Anterior cingulate cortex (tissue), 58 donors: ENCODE measurements around the gene ARHGAP10.

Experiments used
- DNase-seq, 58 donors: peaks; one replicate each; lab custom pipeline; 2025; lab: John Stamatoyannopoulos, UW

ARHGAP10 gene

DNA sequence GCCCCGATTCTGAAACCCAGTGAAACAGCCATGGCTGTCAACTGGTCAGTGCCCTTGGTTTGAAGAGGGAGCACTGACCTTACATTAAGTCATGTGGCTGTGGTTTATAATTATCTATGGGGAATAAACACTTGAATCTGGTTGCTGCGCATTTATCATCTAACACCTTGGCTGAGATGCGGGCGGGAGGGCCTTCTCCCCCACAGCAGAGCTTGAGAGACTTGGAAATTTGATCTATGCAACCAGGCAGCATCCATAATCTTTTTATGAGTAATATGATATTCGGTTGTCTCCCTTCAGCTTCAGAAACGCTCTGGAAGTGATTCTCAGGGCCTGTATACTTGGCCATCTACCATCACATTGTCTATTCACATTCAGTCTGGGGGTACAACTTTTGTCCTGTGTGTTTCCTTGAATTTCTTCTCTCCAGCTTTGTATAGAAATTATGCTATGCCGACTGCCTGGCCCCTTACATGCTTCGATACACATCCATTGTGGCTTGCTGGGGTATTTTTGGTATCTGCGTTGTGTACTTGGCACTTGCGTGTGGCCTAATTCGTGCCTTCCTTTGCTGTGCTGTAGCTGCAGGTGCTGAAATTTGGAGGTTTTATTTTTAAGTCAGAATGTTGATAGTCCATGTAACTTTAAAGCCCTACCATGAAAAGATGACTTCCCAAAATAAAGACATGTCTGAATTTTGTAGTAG is 321.6 kb downstream of the ARHGAP10 start:
- DNase-seq = no peak

DNA sequence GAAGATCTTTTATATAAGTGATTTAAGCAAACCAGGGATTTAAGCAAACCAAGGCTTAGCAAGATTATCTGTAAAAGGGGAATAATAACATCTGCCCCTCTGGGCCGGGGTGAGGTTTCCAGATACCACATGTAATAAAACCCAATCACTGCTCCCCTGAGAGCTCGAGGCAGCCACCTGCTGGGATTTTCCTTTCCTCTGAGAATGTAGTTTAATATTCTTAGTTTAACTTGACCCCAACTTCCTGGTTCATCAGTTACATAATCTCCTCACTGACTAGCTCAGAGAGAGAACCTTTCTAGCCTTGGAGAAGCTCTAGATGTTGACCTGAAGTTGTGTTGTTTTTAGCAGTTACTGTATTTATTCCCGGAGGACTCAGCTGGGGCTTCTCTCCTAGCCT is 322.4 kb downstream of the ARHGAP10 start:
- no peak for DNase-seq

DNA sequence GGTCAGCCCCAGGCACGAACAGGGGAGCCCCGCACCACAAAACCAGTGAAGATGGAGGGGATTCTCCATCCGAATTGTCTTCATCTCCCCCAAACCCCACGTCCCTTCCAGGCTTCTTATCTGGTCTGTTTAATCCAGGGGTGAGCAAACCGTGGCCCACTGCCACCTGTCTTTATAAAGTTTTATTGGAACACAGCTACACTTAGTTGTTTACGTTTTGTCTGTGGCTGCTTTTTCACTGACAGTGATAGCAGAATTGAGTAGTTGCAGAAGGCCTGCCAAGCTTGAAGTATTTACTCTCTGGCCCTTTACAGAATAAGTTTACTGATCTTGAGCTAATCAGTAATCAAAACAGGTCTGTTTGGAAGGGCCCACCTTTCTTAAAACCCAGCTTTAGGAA is 324.0 kb downstream of the ARHGAP10 start:
- no peak for DNase-seq

DNA sequence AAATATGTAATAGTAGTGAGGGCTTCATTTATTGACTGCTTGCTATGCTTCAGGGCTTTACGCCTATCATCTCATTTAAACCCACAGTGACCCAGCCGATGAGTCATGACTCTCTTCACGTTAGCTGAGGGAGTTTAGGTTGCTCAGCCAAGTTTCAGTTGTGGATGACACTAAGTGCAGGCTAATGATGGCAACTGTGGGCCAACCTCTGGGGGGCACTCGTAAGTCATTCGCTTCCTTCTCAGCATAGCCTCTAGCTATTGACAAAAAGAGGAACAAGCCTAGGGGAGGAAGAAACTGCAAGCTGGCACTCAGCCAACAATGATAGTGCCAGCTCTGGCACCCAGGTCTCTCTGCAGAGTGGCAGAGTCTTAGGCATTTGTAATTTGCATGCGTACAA is 325.0 kb downstream of the ARHGAP10 start:
- peak in 34 of 58 donors; percentile 11 to 61 (median 32) for DNase-seq

DNA sequence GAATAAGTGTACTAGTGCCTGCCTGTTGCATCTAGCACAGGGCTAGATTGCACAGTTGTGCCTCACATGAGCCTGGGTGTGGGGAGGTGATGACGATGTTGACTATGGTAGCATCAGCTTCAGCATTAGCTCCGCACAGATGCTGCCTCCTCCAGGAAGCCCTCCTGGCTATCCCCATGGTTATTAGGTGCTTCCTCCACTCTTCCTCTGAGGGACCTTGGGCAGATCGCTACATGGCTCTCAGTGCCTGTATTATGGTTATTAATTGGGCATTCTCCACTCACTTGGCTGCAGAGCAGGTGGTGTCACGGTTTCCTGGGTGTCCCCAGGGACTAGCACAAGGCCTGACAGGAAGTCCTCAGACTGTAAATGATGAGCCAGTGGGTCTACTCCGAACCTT is 325.6 kb downstream of the ARHGAP10 start:
- no peak for DNase-seq

DNA sequence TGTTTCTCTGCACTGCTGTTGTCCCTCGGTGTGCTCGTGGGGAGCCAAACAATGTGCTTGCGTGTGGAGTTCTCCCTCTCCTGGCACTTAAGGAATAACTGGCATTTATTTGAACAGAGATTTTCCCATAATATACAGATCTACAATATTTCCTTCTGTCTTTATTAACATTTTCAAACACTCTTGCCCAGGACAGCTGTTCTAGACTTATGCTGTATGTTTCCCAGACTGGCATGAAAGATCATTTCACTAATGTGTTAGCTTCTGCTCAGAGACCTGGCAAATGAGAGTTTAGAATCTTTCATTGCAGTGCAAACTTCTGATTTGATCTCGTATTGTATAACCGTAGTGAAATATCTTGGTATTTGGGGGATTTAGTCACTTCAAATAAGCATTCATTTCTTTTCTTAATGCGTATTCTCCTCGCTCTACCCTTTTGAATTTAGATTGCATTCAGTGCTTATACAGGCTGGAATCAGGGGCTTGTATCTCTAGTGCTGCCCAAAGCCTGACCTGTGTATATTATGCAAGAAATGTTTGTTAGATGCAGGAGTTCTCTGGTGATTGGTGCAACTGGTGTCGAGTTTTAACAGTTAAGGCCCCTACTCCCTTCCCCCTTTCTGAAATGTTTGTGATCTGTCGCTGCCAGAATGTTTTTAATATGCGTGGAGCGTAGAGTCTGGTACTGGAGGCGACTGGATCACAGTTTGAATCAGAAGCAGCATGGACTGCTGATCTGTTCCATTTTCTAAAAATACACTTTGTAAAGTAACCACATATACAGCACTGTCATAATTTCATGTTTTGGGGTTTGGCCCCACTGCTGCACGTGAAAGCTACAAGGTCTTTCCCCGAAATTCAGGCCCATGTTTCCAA is 326.3 kb downstream of the ARHGAP10 start:
- peak in 18 of 58 donors; percentile 9 to 58 (median 34) for DNase-seq

DNA sequence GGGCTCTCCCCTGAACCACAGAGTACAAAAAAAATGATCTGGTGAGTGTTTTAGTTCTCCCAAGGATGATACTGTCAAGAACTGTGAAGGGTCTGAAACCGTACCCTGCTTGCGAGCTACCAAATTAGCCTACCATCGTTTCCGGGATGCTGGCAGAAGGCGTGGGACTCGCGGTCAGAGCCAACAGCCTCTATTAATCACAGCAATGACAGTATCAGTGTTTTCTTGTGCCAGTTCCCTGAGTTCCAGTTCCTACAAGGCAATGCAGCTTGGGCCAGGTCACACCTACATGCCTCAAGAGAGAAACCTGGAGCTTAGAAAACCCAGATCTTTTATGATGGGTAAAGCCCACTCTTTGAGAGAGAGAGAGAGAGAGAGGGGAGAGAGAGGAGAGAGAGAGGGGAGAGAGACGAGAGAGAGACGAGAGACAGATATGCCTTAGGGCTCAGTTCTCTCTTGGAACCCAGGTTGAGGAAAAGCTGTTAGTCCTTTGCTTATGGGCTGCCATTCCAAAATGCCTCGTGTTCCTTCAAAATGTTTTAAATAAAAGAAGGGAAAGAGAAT is 327.8 kb downstream of the ARHGAP10 start:
- DNase-seq = no peak

DNA sequence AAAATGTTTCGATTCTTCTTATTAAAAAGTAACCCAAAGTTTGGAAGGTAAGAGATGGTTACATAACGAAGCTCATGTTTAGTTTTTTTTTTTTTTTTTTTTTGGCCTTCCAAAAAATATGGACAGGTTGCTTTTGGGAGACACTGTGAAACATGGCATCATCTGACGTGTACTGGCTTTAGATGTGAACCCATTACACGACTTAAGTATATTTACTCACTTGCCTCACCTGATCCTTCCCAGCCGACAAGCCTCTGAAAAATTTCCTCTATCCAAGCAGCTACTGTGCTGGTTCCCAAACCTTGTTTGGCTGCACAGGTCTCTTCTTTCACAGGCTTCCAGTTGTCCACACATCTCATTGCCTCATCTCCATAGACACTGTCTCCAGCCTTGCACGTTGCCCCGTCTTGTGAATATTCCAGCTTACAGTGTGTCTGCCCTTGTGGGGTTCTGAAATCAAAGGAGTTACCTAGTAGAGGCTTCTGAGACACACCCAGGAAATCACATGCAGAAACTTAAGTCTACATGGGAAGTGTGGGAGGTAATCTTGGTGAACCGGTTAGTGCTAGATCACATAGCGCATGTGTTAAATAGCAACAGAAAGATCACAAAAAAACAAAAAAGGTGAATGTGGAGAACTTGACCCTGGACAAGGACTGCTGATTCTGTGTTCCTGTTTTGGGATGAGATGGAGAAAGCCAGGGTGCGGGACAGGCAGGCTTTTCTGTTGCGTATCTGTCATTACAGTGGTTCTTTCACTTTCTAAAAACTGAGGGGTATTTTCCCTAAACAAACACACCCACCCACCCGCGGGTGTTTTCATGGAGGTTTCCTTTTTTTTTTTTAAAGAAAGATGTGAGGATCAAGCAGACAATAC is 328.6 kb downstream of the ARHGAP10 start:
- DNase-seq = no peak

DNA sequence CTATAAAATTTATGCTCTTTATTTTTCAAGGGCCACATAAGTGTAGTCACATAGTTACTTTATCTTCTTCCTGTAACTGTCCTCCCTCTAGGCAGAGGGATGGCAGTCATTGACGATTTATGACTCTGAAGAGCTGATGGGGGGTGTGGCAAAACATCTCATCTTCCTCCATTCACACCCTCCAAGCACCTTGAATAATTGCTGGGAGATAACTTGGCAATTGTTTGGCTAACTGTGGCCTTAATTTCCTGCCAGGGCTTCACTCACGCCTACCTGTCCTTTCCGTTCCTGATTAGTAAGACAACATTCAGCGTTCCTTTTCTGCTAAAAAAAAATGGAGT is 329.2 kb downstream of the ARHGAP10 start:
- no peak for DNase-seq

DNA sequence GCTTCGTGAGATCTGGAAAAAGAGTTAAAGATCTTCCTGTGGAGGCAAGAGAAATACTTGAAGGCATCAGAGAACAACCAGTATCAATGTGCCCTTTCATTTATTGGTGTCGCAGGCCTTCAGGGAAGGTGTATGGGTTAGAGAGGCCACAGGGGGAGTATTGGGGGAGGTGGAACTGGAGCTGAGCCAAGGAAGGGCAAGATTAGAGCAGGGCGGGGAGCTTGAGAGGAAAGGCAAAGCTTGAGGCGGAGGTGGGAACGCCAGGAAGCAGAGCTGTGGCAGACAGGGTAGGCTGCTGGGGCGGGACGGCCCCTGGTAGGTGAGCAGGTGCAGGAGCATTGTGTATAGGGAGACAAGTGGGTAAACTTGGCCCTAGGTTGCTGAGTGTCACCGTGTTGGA is 329.9 kb downstream of the ARHGAP10 start:
- DNase-seq = no peak

DNA sequence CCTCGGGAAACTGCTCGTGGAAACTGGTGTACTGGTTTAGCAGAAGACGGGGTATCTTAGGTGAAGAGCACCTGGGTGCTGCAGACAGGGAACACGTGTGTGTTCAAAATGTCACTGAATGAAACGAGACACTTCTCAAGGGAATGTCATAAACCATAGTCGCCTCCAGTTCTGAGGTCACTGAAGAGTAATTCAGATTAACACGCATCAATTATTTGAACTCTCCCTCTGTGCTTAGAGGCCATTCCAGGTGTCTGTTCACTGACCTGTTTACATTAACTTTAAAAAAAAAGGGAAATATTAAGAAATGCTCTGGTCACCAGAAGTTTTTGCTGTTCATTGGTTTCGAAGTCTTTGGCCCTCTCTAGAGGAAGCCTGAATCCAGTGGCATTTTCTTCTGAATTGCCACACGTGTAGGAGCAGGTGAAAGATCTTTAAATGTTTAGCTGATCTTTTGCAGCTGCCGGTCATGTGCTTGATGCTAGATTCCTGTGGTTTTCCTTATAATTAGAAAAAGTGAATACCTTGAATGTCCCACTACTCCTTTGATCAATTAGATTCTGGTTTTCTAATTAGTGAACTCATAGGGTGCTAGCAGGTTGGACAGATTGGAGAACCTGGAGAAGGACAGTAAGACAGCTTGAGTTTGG is 330.5 kb downstream of the ARHGAP10 start:
- DNase-seq = no peak

DNA sequence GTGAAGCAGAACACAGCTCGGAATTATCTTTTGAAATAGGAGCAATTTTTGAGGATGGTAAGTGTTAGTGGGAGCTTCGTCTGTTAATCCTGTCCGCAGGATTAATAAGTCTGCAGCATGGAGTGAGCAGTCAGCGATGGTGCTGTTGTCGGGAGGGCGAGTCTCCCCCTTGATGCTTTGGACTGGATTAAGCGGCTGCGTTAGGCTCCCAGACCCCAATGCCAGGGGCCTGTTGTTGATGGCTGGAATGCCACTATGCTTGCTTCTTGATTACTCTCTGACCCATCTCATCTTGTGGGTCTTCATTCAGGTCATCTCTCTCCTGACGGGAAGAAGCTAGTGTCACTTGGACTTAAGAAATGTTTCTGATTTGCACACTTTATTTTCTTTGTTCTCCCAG is 332.6 kb downstream of the ARHGAP10 start:
- DNase-seq = no peak

DNA sequence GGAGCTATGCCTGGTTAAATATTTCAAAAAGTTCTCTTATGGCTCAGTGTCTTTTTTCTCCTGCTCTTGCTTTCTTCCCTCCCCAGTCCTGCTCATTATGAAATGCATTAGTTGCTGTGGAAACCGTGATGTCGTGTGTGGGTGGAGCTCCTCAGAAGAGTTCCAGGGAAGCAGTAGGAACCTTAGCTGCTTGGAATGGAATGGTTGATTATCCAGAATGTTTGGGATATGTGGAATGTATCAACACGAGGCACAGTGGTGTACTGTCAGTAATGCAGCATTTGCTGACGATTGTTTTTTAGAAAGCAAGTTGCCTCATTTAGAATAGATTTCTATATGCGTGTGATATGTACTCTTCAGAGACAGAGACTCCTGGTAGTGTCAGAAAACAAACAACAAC is 333.2 kb downstream of the ARHGAP10 start:
- peak in 31 of 58 donors; percentile 7 to 82 (median 39) for DNase-seq

DNA sequence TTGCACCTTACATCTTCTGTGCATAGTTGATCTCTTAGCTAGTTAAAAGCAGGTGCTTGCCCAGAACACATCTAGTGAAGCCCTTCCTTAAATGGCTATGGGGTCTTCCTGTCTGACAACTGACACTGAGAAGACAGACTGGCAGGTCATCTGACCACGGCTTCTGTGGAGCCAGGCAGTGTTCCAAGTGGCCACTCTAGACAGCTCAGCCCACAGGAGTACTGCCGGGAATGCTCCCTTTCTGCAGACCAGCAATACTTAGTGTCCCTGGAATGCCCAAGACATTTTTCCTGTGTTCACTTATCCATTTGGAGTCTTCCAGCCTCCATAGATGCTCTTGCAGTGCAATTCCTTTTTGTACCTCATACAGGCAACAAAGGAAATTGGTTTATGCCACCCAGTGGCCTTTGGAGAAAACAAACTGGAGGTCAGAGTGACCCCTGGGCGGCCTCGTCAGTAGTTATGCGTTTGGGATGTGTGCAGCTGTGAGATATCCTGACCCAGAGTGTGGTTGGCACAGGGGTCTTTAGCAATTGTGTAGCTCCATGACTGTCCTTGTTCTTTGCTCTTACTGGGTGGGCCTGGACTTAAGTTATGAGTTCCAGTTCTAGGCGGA is 335.5 kb downstream of the ARHGAP10 start:
- DNase-seq = no peak

DNA sequence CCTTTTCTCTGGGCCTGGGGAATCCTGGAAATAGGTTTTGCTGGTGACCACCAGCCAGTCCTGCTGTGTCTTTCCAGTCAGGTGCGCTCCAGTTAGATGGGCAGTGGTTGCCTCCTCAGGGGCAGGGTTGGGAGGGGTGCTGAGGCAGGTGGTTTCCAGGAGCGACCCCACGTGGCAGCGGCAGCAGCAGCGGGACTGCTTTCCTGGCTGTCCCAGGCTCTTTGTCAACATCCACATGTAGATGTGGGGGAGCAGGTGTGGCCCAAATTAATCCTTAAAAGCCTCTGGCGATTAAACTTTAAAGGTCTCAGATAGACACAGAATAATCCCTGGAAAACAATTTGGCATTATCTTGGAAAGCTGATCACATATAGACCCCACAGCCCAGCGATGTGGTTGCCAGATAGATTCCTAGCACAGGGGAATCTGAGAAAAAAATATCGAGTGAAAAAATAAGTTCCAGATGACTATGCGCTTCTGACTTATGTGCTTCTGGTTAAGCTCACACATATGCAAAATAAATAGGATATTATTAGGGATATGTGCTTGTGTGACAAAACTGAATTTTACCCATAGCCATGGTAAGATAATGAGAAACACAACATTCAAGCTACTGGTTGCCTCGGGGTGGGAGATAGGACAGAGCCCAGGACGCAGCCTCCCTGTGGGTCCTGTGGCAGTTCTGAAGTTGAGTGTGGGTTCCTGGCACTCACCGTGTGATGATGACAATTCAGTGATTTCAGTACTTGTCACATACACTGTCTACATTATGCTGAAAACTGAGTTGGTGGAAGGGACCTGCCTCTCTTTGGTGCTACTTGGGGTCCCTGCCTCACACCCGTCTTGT is 336.4 kb downstream of the ARHGAP10 start:
- no peak for DNase-seq

DNA sequence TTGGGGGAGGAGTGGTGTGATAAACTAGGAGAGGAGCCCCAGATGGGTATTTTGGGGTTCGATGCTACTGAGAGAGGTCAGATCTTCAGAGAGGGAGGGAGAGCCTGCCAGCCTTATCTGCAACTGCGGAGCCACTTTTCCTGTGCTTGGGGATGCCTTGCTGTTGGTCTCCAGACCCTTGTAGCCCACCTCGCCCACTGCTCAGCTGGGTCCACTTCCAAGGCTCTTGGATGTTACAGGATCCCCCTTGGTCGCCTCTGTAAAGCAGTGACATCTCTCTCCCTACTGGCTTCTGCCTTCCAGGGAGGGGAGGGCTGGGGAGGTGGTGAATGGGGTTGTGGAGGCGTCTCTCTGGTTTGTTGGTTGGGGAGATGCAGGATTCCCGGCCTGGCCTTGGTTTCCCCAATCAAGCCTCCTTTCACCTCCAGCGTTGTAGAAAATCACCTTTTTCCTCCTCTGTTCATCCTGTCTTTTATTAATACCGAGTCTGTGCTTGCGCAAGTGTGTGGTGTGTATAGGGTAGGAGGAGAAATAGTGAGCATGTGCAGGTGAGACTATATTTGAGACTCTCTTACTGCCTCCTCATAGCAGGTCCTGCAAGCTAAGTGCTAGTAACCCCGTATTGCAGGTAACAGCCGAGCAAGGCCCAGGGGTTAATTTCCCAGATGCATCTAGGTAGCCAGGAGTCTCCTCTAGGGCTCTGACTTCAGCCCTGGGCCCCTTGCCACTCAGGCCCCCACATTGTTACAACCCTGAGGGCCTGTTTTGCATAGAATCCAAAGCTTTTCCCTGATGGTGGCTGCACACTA is 337.4 kb downstream of the ARHGAP10 start:
- no peak for DNase-seq

DNA sequence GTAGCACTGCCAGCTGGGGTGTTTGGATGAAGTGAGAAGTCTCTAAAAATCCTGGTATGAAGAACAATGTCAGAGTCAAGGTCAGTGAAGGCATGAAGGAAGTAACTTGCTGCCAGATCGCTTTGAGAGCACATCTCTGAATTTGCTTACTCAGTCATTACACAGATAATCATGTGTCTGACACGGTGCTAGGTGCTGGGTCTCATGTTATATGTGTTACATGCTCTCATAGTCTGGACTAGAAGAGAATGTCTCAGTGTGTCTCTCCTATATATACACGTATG is 337.9 kb downstream of the ARHGAP10 start:
- no peak for DNase-seq

DNA sequence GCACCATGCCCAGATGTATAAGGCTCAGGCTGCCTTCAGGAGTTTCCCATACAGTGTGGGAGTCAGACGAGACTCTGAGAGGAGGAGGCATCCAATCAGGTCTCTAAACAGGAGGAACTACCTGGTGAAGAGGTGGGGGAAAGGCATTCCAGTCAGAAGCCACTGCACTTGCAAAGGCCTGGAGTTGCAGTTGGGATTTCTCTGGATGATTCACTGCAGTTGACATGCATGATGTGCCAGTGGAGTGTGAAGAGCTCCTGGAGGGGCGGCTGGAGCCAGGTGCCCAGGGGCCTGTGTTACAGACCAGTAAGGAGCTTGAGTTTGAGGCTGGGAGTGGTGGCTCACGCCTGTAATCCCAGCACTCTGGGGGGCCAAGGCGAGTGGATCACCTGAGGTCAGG is 339.1 kb downstream of the ARHGAP10 start:
- no peak for DNase-seq
